Muscle layer of colon (tissue), 2 donors: ENCODE results near the gene SEM1.
"Not testable (repeated sequence)": the region's sequence is repeated elsewhere in the genome, so short reads cannot be mapped to it uniquely, and the experiment has no call there.

Experiments used
- H3K27ac ChIP-seq: one replicate; pipeline ENCODE4 v1.7.0; 2013; ENCODE audit warnings: low read depth, mild to moderate bottlenecking, low read length, moderate library complexity
- H3K27me3 ChIP-seq, 2 donors: one replicate each; pipeline ENCODE4 v1.7.0; 2013; ENCODE audit warnings: low read length in 2 of 2, mild to moderate bottlenecking in 2 of 2; ENCODE audit not compliant: insufficient read depth in 2 of 2, control insufficient read depth in 1 of 2
- H3K36me3 ChIP-seq: one replicate; pipeline ENCODE4 v1.7.0; 2013; ENCODE audit warnings: mild to moderate bottlenecking, low read length; ENCODE audit not compliant: insufficient read depth
- H3K4me1 ChIP-seq: one replicate; pipeline ENCODE4 v1.7.0; 2013; ENCODE audit warnings: mild to moderate bottlenecking, low read length; ENCODE audit not compliant: insufficient read depth
- H3K4me3 ChIP-seq, 2 donors: one replicate each; pipeline ENCODE4 v1.7.0; 2013; ENCODE audit warnings: low read length in 2 of 2, low read depth in 1 of 2, mild to moderate bottlenecking in 1 of 2, moderate library complexity in 1 of 2
- H3K9ac ChIP-seq: one replicate; pipeline ENCODE4 v1.7.0; 2013; ENCODE audit warnings: low read length
- H3K9me3 ChIP-seq: one replicate; pipeline ENCODE4 v1.7.0; 2013; ENCODE audit warnings: mild to moderate bottlenecking, low read length
- donor health status: abdominal sarcoma.
- donor health status: Adenocarcinoma of cecum.

The SEM1 gene

GRCh38 chr7:96658022-96658412 lies 51.6 kb downstream of the SEM1 start:
- no peak overlapping the region for H3K9ac ChIP-seq
- no peaks in the 10 kb centered on the region for H3K36me3 ChIP-seq
- no peaks in the 10 kb centered on the region for H3K27me3 ChIP-seq
- H3K9me3 ChIP-seq = no peaks in the 10 kb centered on the region
- H3K4me1 ChIP-seq = no peaks in the 10 kb centered on the region
- no peak overlapping the region for H3K27ac ChIP-seq
- H3K4me3 ChIP-seq = no peak overlapping the region

GRCh38 chr7:96657347-96658021 lies 52.2 kb downstream of the SEM1 start:
- no peak overlapping the region for H3K9ac ChIP-seq
- H3K27me3 ChIP-seq = no peaks in the 10 kb centered on the region
- no peaks in the 10 kb centered on the region for H3K4me1 ChIP-seq
- no peak overlapping the region for H3K27ac ChIP-seq
- no peaks in the 10 kb centered on the region for H3K36me3 ChIP-seq
- no peaks in the 10 kb centered on the region for H3K9me3 ChIP-seq
- no peak overlapping the region for H3K4me3 ChIP-seq

GRCh38 chr7:96655956-96656355 lies 53.7 kb downstream of the SEM1 start:
- Histone ChIP-seq H3K27me3 (no peaks in the 10 kb centered on the region), H3K36me3 (no peaks in the 10 kb centered on the region), H3K4me3 (no peak overlapping the region), H3K4me1 (no peaks in the 10 kb centered on the region), H3K9me3 (no peaks in the 10 kb centered on the region), H3K9ac (no peak overlapping the region), H3K27ac (no peak overlapping the region)

- Histone ChIP-seq H3K27ac (no peak overlapping the region), H3K4me3 (no peak overlapping the region), H3K9ac (no peak overlapping the region), H3K4me1 (no peaks in the 10 kb centered on the region), H3K36me3 (no peaks in the 10 kb centered on the region), H3K9me3 (no peaks in the 10 kb centered on the region), H3K27me3 (no peaks in the 10 kb centered on the region)
These were observed 54.9 kb downstream of the SEM1 start for GRCh38 chr7:96654630-96655188.

- Histone ChIP-seq H3K4me3 (no peak overlapping the region), H3K27me3 (no peaks in the 10 kb centered on the region), H3K27ac (no peak overlapping the region), H3K9me3 (no peaks in the 10 kb centered on the region), H3K4me1 (no peaks in the 10 kb centered on the region), H3K36me3 (no peaks in the 10 kb centered on the region), H3K9ac (no peak overlapping the region)
These were observed 59.7 kb downstream of the SEM1 start for GRCh38 chr7:96649981-96650380.

- Histone ChIP-seq H3K27me3 (no peaks in the 10 kb centered on the region), H3K9ac (no peak overlapping the region), H3K27ac (no peak overlapping the region), H3K36me3 (no peaks in the 10 kb centered on the region), H3K4me3 (no peak overlapping the region), H3K4me1 (no peaks in the 10 kb centered on the region), H3K9me3 (no peaks in the 10 kb centered on the region)
These were observed 60.9 kb downstream of the SEM1 start for GRCh38 chr7:96648784-96649183.

GRCh38 chr7:96647733-96648132 lies 61.9 kb downstream of the SEM1 start:
- no peaks in the 10 kb centered on the region for H3K27me3 ChIP-seq
- no peaks in the 10 kb centered on the region for H3K9me3 ChIP-seq
- H3K27ac ChIP-seq = no peak overlapping the region
- no peaks in the 10 kb centered on the region for H3K4me1 ChIP-seq
- H3K36me3 ChIP-seq = no peaks in the 10 kb centered on the region
- no peak overlapping the region for H3K9ac ChIP-seq
- no peak overlapping the region for H3K4me3 ChIP-seq

- no peaks in the 10 kb centered on the region for H3K27me3 ChIP-seq
- no peaks in the 10 kb centered on the region for H3K36me3 ChIP-seq
- H3K9ac ChIP-seq = no peak overlapping the region
- no peak overlapping the region for H3K4me3 ChIP-seq
- H3K9me3 ChIP-seq = no peaks in the 10 kb centered on the region
- H3K4me1 ChIP-seq = no peaks in the 10 kb centered on the region
- H3K27ac ChIP-seq = no peak overlapping the region
These were observed 64.6 kb downstream of the SEM1 start for GRCh38 chr7:96645084-96645483.

- not testable (repeated sequence) for H3K9me3 ChIP-seq, H3K9ac ChIP-seq, H3K36me3 ChIP-seq, H3K4me1 ChIP-seq, H3K27ac ChIP-seq, H3K27me3 ChIP-seq, H3K4me3 ChIP-seq
These were observed 66.2 kb downstream of the SEM1 start for GRCh38 chr7:96643436-96643835.

- Histone ChIP-seq H3K27me3 (no peaks in the 10 kb centered on the region), H3K36me3 (no peaks in the 10 kb centered on the region), H3K4me1 (no peaks in the 10 kb centered on the region), H3K9ac (no peak overlapping the region), H3K4me3 (no peak overlapping the region), H3K27ac (no peak overlapping the region), H3K9me3 (no peaks in the 10 kb centered on the region)
These were observed 69.6 kb downstream of the SEM1 start for GRCh38 chr7:96640054-96640453.
